Activated naive CD4-positive, alpha-beta T cell treated with anti-CD3 and anti-CD28 coated beads, Interleukin-2, amount 50 U/mL, for 72 hours (primary cell): Measurements from ENCODE around the gene SOX14. TPM values are rescaled to one million over a fixed set of nuclear protein-coding genes. Genes with fewer than 3 reads are reported as not detected.

Experiments
- ATAC-seq, 2 donors: fragments of 150-1000 bp; cut with Tn5 transposase; 2 replicates each; pipeline ENCODE4 v1.10.0; 2021; ENCODE audit warnings: mild to moderate bottlenecking in 2 of 2, moderate library complexity in 2 of 2
- DNase-seq, 2 donors: peaks; one replicate each; pipeline ENCODE4 v3.0.0; 2021 to 2022; ENCODE audit warnings: low spot score in 2 of 2
- H3K27ac Mint-ChIP-seq, 2 donors: one replicate each; pipeline ENCODE4 v1.8.0; 2022; ENCODE audit warnings: mild to moderate bottlenecking in 2 of 2, mixed read lengths in 2 of 2
- H3K36me3 Mint-ChIP-seq, 2 donors: one replicate each; pipeline ENCODE4 v1.8.0; 2022; ENCODE audit warnings: mixed read lengths in 2 of 2
- H3K9me3 Mint-ChIP-seq, 2 donors: one replicate each; pipeline ENCODE4 v1.8.0; 2022; ENCODE audit warnings: mixed read lengths in 2 of 2
- total RNA-seq, 2 donors: library from RNA; stranded (reverse); gene quantifications; one replicate each; pipeline ENCODE4 v1.2.3, GENCODE V29; 2022

SOX14 gene
- total RNA-seq, 2 donors from 2014 or later, result not detected

GRCh38 chr3:137766041-137766875 lies 2.1 kb downstream of the SOX14 start:
- H3K36me3 Mint-ChIP-seq, result peaks cover 7 to 16% of the 10 kb centered on the region in 2 donors
- ATAC-seq, result no peak
- H3K27ac Mint-ChIP-seq, result peak overlapping the region in 1 of 2 donors; percentile 41
- DNase-seq, result no peak
- no peaks in the 10 kb centered on the region for H3K9me3 Mint-ChIP-seq

- no peaks in the 10 kb centered on the region for H3K9me3 Mint-ChIP-seq
- ATAC-seq (no peak), DNase-seq (no peak)
- peaks cover 7 to 20% of the 10 kb centered on the region in 2 donors for H3K36me3 Mint-ChIP-seq
- no peak overlapping the region for H3K27ac Mint-ChIP-seq
Measured at GRCh38 chr3:137766876-137767537, 2.9 kb downstream of the SOX14 start.

- ATAC-seq (no peak), DNase-seq (no peak)
- Mint-ChIP-seq H3K36me3 (peaks cover 7 to 20% of the 10 kb centered on the region in 2 donors), H3K27ac (no peak overlapping the region), H3K9me3 (no peaks in the 10 kb centered on the region)
Measured at GRCh38 chr3:137767538-137768360, 3.6 kb downstream of the SOX14 start.

- no peak for ATAC-seq
- Mint-ChIP-seq H3K9me3 (no peaks in the 10 kb centered on the region), H3K27ac (no peak overlapping the region), H3K36me3 (peaks cover 7 to 20% of the 10 kb centered on the region in 2 donors)
- DNase-seq, result no peak
Measured at GRCh38 chr3:137768361-137769321, 4.5 kb downstream of the SOX14 start.

- ATAC-seq (no peak), DNase-seq (no peak)
- Mint-ChIP-seq H3K9me3 (no peaks in the 10 kb centered on the region), H3K27ac (peak overlapping the region in 1 of 2 donors; percentile 85), H3K36me3 (peaks cover 7 to 20% of the 10 kb centered on the region in 2 donors)
Measured at GRCh38 chr3:137769322-137770065, 5.4 kb downstream of the SOX14 start.

GRCh38 chr3:137770066-137770834 lies 6.1 kb downstream of the SOX14 start:
- Mint-ChIP-seq H3K27ac (peak overlapping the region in 1 of 2 donors; percentile 85), H3K9me3 (no peaks in the 10 kb centered on the region), H3K36me3 (peaks cover 7 to 20% of the 10 kb centered on the region in 2 donors)
- ATAC-seq (no peak), DNase-seq (no peak)

- H3K9me3 Mint-ChIP-seq, result no peaks in the 10 kb centered on the region
- no peak for DNase-seq
- H3K36me3 Mint-ChIP-seq, result peaks cover under 1 to 14% of the 10 kb centered on the region in 2 donors
- H3K27ac Mint-ChIP-seq, result no peak overlapping the region
- peak in 1 of 2 donors; percentile 30 for ATAC-seq
Measured at GRCh38 chr3:137770835-137771399, 6.8 kb downstream of the SOX14 start.

- ATAC-seq (no peak), DNase-seq (no peak)
- Mint-ChIP-seq H3K36me3 (peaks cover 0 to 11% of the 10 kb centered on the region in 2 donors), H3K9me3 (no peaks in the 10 kb centered on the region), H3K27ac (no peak overlapping the region)
Measured at GRCh38 chr3:137771401-137772213, 7.5 kb downstream of the SOX14 start.

- DNase-seq (no peak), ATAC-seq (no peak)
- no peak overlapping the region for H3K27ac Mint-ChIP-seq
- no peaks in the 10 kb centered on the region for H3K9me3 Mint-ChIP-seq
- peaks cover 0 to 11% of the 10 kb centered on the region in 2 donors for H3K36me3 Mint-ChIP-seq
Measured at GRCh38 chr3:137772214-137772955, 8.3 kb downstream of the SOX14 start.

- Mint-ChIP-seq H3K27ac (no peak overlapping the region), H3K36me3 (no peaks in the 10 kb centered on the region), H3K9me3 (no peaks in the 10 kb centered on the region)
- DNase-seq (no peak), ATAC-seq (no peak)
Measured at GRCh38 chr3:137778941-137779340, 14.8 kb downstream of the SOX14 start.

GRCh38 chr3:137787529-137787928 lies 23.4 kb downstream of the SOX14 start:
- Mint-ChIP-seq H3K27ac (no peak overlapping the region), H3K36me3 (no peaks in the 10 kb centered on the region), H3K9me3 (no peaks in the 10 kb centered on the region)
- no peak for ATAC-seq
- no peak for DNase-seq

GRCh38 chr3:137789236-137789635 lies 25.1 kb downstream of the SOX14 start:
- Mint-ChIP-seq H3K36me3 (no peaks in the 10 kb centered on the region), H3K27ac (no peak overlapping the region), H3K9me3 (no peaks in the 10 kb centered on the region)
- no peak for DNase-seq
- ATAC-seq, result no peak

- no peak overlapping the region for H3K27ac Mint-ChIP-seq
- no peak for DNase-seq
- H3K9me3 Mint-ChIP-seq, result no peaks in the 10 kb centered on the region
- H3K36me3 Mint-ChIP-seq, result no peaks in the 10 kb centered on the region
- no peak for ATAC-seq
Measured at GRCh38 chr3:137792626-137793271, 28.6 kb downstream of the SOX14 start.
